CD4-positive, alpha-beta memory T cell (primary cell): Measurements from ENCODE around the gene CD164. TPM values are rescaled to one million over a fixed set of nuclear protein-coding genes. Genes with fewer than 3 reads are reported as not detected.

Source experiments
- CTCF ChIA-PET: fragments of 350-600 bp; sonication (Branson Sonifier 250); formaldehyde crosslinking; loops from one replicate; lab custom pipeline; 2021; ENCODE audit warnings: inconsistent platforms; ENCODE audit not compliant: partially characterized antibody; lab: Charles Lee
- POLR2A ChIA-PET: fragments of 350-600 bp; sonication (Branson Sonifier 250); formaldehyde crosslinking; loops from one replicate; lab custom pipeline; 2021; ENCODE audit not compliant: partially characterized antibody; lab: Charles Lee
- DNase-seq, 5 donors: peaks; one replicate each; pipeline versions ENCODE4 v3.0.0 to v3.0.0-alpha.2; 2020 to 2022; ENCODE audit warnings: mixed read lengths in 1 of 5
- H3K27ac ChIP-seq: one replicate; pipeline ENCODE4 v1.7.0; 2013; ENCODE audit warnings: low read depth, low read length
- H3K27me3 ChIP-seq: 2 replicates; pipeline ENCODE4 v1.7.0; 2013; ENCODE audit warnings: mild to moderate bottlenecking, low read length, moderate library complexity; ENCODE audit not compliant: insufficient read depth
- H3K36me3 ChIP-seq: 2 replicates; pipeline ENCODE4 v1.7.0; 2013; ENCODE audit warnings: mild to moderate bottlenecking, low read length, moderate library complexity; ENCODE audit not compliant: insufficient read depth
- H3K4me1 ChIP-seq: 2 replicates; pipeline ENCODE4 v1.7.0; 2013; ENCODE audit warnings: mild to moderate bottlenecking, low read length, moderate library complexity; ENCODE audit not compliant: insufficient read depth
- H3K4me3 ChIP-seq, 2 donors: one replicate each; pipeline ENCODE4 v1.7.0; 2013; ENCODE audit warnings: low read length in 2 of 2, mild to moderate bottlenecking in 1 of 2
- H3K9me3 ChIP-seq, 2 donors: one replicate each; pipeline ENCODE4 v1.7.0; 2013; ENCODE audit warnings: low read length in 2 of 2, control low read depth in 1 of 2; ENCODE audit not compliant: control insufficient read depth in 1 of 2
- H3K27ac Mint-ChIP-seq, 7 donors: one replicate each; pipeline ENCODE4 v1.8.0; 2020 to 2021; ENCODE audit warnings: mixed read lengths in 7 of 7, mild to moderate bottlenecking in 6 of 7, inconsistent platforms in 3 of 7, moderate library complexity in 3 of 7
- H3K27me3 Mint-ChIP-seq, 2 donors: one replicate each; pipeline ENCODE4 v1.8.0; 2020 to 2021; ENCODE audit warnings: mixed read lengths in 2 of 2
- H3K36me3 Mint-ChIP-seq, 2 donors: one replicate each; pipeline ENCODE4 v1.8.0; 2020 to 2021; ENCODE audit warnings: mixed read lengths in 2 of 2, inconsistent platforms in 1 of 2, mild to moderate bottlenecking in 1 of 2
- H3K4me1 Mint-ChIP-seq, 4 donors: one replicate each; pipeline ENCODE4 v1.8.0; 2020 to 2021; ENCODE audit warnings: mixed read lengths in 4 of 4, mild to moderate bottlenecking in 1 of 4
- H3K4me3 Mint-ChIP-seq, 8 donors: one replicate each; pipeline ENCODE4 v1.8.0; 2020 to 2021; ENCODE audit warnings: mixed read lengths in 8 of 8, mild to moderate bottlenecking in 7 of 8, moderate library complexity in 6 of 8, inconsistent platforms in 3 of 8
- H3K9me3 Mint-ChIP-seq, 8 donors: one replicate each; pipeline ENCODE4 v1.8.0; 2020 to 2021; ENCODE audit warnings: mixed read lengths in 8 of 8, mild to moderate bottlenecking in 5 of 8, inconsistent platforms in 3 of 8, moderate library complexity in 1 of 8
- intact Hi-C: fragments of 100-400 bp; cut with micrococcal nuclease; formaldehyde crosslinking; loops from one replicate; pipeline ENCODE4 v1.15.1; 2023
- polyA plus RNA-seq, 2 donors: library from polyadenylated mRNA; unstranded; fragments of 300-500 nt; fragmentation: Illumina TruSeq; gene quantifications; one replicate each; pipeline ENCODE4 v1.2.3, GENCODE V29; 2021
- total RNA-seq, 2 experiments: library from RNA; stranded (reverse); gene quantifications; one replicate each; pipeline ENCODE4 v1.2.3, GENCODE V29; 2021

CD164 gene
- total and polyA plus RNA-seq, 4 experiments from 2014 or later, result 222 to 445 (median 266) TPM

GRCh38 chr6:109321752-109322151 is 60.5 kb downstream of the CD164 start:
- Histone ChIP-seq H3K27me3 (no peaks in the 10 kb centered on the region), H3K36me3 (no peaks in the 10 kb centered on the region), H3K4me1 (peaks cover 4% of the 10 kb centered on the region), H3K27ac (no peak overlapping the region), H3K4me3 (no peak overlapping the region), H3K9me3 (no peaks in the 10 kb centered on the region)
- no peak overlapping the region for H3K4me3 Mint-ChIP-seq
- ChIA-PET POLR2A (no interaction called here), CTCF (no interaction called here)
- intact Hi-C loops, result no loop called here
- H3K27ac Mint-ChIP-seq, result no peak overlapping the region
- H3K9me3 Mint-ChIP-seq, result no peaks in the 10 kb centered on the region
- H3K4me1 Mint-ChIP-seq, result peaks cover 3 to 9% (median 8%) of the 10 kb centered on the region in 4 donors
- DNase-seq, result no peak
- no peaks in the 10 kb centered on the region for H3K36me3 Mint-ChIP-seq
- peaks cover 0 to 5% of the 10 kb centered on the region in 2 donors for H3K27me3 Mint-ChIP-seq

- Mint-ChIP-seq H3K4me3 (no peak overlapping the region), H3K27me3 (peaks cover 0 to 3% of the 10 kb centered on the region in 2 donors), H3K9me3 (no peaks in the 10 kb centered on the region), H3K27ac (no peak overlapping the region), H3K4me1 (peaks cover 3 to 9% (median 8%) of the 10 kb centered on the region in 4 donors), H3K36me3 (no peaks in the 10 kb centered on the region)
- Histone ChIP-seq H3K36me3 (no peaks in the 10 kb centered on the region), H3K4me3 (no peak overlapping the region), H3K27me3 (no peaks in the 10 kb centered on the region), H3K9me3 (no peaks in the 10 kb centered on the region), H3K4me1 (peaks cover 4% of the 10 kb centered on the region), H3K27ac (no peak overlapping the region)
- no peak for DNase-seq
- CTCF ChIA-PET, result no interaction called here
- intact Hi-C loops, result no loop called here
- POLR2A ChIA-PET, result no interaction called here
Measured at GRCh38 chr6:109320072-109320471, 62.2 kb downstream of the CD164 start.

- Mint-ChIP-seq H3K27ac (no peak overlapping the region), H3K27me3 (peaks cover 0 to 5% of the 10 kb centered on the region in 2 donors), H3K9me3 (no peaks in the 10 kb centered on the region), H3K36me3 (no peaks in the 10 kb centered on the region), H3K4me1 (peaks cover 3 to 9% (median 8%) of the 10 kb centered on the region in 4 donors), H3K4me3 (no peak overlapping the region)
- ChIA-PET CTCF (no interaction called here), POLR2A (no interaction called here)
- no peak overlapping the region for H3K27ac ChIP-seq
- no peaks in the 10 kb centered on the region for H3K27me3 ChIP-seq
- no peaks in the 10 kb centered on the region for H3K36me3 ChIP-seq
- DNase-seq, result no peak
- intact Hi-C loops, result no loop called here
- H3K4me1 ChIP-seq, result peaks cover 4% of the 10 kb centered on the region
- H3K4me3 ChIP-seq, result no peak overlapping the region
- H3K9me3 ChIP-seq, result no peaks in the 10 kb centered on the region
Measured at GRCh38 chr6:109318328-109318876, 63.9 kb downstream of the CD164 start.

- H3K27me3 ChIP-seq, result no peaks in the 10 kb centered on the region
- CTCF ChIA-PET, result no interaction called here
- no peaks in the 10 kb centered on the region for H3K36me3 ChIP-seq
- H3K27me3 Mint-ChIP-seq, result peaks cover 0 to 5% of the 10 kb centered on the region in 2 donors
- no peak for DNase-seq
- no peaks in the 10 kb centered on the region for H3K4me1 Mint-ChIP-seq
- H3K4me3 ChIP-seq, result no peak overlapping the region
- no peak overlapping the region for H3K4me3 Mint-ChIP-seq
- H3K27ac ChIP-seq, result no peak overlapping the region
- H3K9me3 ChIP-seq, result no peaks in the 10 kb centered on the region
- POLR2A ChIA-PET, result no interaction called here
- H3K9me3 Mint-ChIP-seq, result peaks cover 0 to 2% (median 0%) of the 10 kb centered on the region in 8 donors
- H3K4me1 ChIP-seq, result no peaks in the 10 kb centered on the region
- no peaks in the 10 kb centered on the region for H3K36me3 Mint-ChIP-seq
- H3K27ac Mint-ChIP-seq, result no peak overlapping the region
- intact Hi-C loops, result no loop called here
Measured at GRCh38 chr6:109316909-109317308, 65.4 kb downstream of the CD164 start.

Other genes starting within 250 kb of the CD164 start
- gene PPIL6, start 58.2 kb upstream of the CD164 start, total RNA-seq, result under 1 TPM; 0.39 to 0.52 TPM
- under 1 TPM; 0.33 to 0.35 TPM for gene PPIL6, start 58.2 kb upstream of the CD164 start, polyA plus RNA-seq
- gene SMPD2, start 58.3 kb upstream of the CD164 start, total RNA-seq, result 10 to 100 TPM; 21.7 to 23.6 TPM
- gene SMPD2, start 58.3 kb upstream of the CD164 start, polyA plus RNA-seq, result 10 to 100 TPM in 1 of 2 donors, 1 to 10 TPM in 1; 8.2 to 15.8 TPM
- gene MICAL1, start 73.3 kb upstream of the CD164 start, total RNA-seq, result 10 to 100 TPM; 76.5 to 79.3 TPM
- gene MICAL1, start 73.3 kb upstream of the CD164 start, polyA plus RNA-seq, result 10 to 100 TPM in 1 of 2 donors, 1 to 10 TPM in 1; 9.0 to 23.5 TPM
- 10 to 100 TPM; 27.2 to 28.4 TPM for gene ZBTB24, start 100.8 kb upstream of the CD164 start, total RNA-seq
- 10 to 100 TPM in 1 of 2 donors, 1 to 10 TPM in 1; 8.5 to 11.5 TPM for gene ZBTB24, start 100.8 kb upstream of the CD164 start, polyA plus RNA-seq